H9 (cell line): Measurements from ENCODE around the gene SORCS2. TPM values are rescaled to one million over a fixed set of nuclear protein-coding genes. Genes with fewer than 3 reads are reported as not detected.

Experiments used
- DNase-seq: peaks from one replicate; pipeline ENCODE4 v3.0.0-alpha.2; 2017
- H2AFZ ChIP-seq: one replicate; pipeline ENCODE4 v1.6.1; 2013; ENCODE audit warnings: mild to moderate bottlenecking, low read length, control low read depth, moderate library complexity
- H2AK5ac ChIP-seq: 2 replicates; pipeline ENCODE4 v1.6.1; 2013; ENCODE audit warnings: low read length, control low read depth, mixed read lengths; ENCODE audit not compliant: insufficient read length
- H2BK120ac ChIP-seq: one replicate; pipeline ENCODE4 v1.6.1; 2013; ENCODE audit warnings: low read depth, mild to moderate bottlenecking, low read length, control low read depth, inconsistent platforms; ENCODE audit not compliant: poor library complexity, severe bottlenecking
- H2BK12ac ChIP-seq: 2 replicates; pipeline ENCODE4 v1.6.1; 2013; ENCODE audit warnings: low read length, control low read depth, mixed read lengths, low read depth; ENCODE audit not compliant: insufficient read length
- H2BK15ac ChIP-seq: 2 replicates; pipeline ENCODE4 v1.6.1; 2013; ENCODE audit warnings: low read depth, low read length, control low read depth
- H2BK20ac ChIP-seq: one replicate; pipeline ENCODE4 v1.6.1; 2013; ENCODE audit warnings: low read depth, mild to moderate bottlenecking, low read length, control low read depth, inconsistent platforms; ENCODE audit not compliant: poor library complexity, severe bottlenecking
- H2BK5ac ChIP-seq: 2 replicates; pipeline ENCODE4 v1.6.1; 2013; ENCODE audit warnings: low read length, control low read depth, mixed read lengths; ENCODE audit not compliant: insufficient read length
- H3K14ac ChIP-seq: 2 replicates; pipeline ENCODE4 v1.6.1; 2013; ENCODE audit warnings: low read length, control low read depth; ENCODE audit not compliant: insufficient read depth
- H3K18ac ChIP-seq: 2 replicates; pipeline ENCODE4 v1.6.1; 2013; ENCODE audit warnings: low read depth, mild to moderate bottlenecking, mixed read lengths, low read length, control low read depth; ENCODE audit not compliant: insufficient read length
- H3K23ac ChIP-seq: 2 replicates; pipeline ENCODE4 v1.6.1; 2013; ENCODE audit warnings: low read length, control low read depth, mixed read lengths, low read depth; ENCODE audit not compliant: insufficient read length
- H3K23me2 ChIP-seq: 2 replicates; pipeline ENCODE4 v1.6.1; 2013; ENCODE audit warnings: low read depth, mild to moderate bottlenecking, mixed read lengths, low read length, control low read depth; ENCODE audit not compliant: insufficient read length, poor library complexity, severe bottlenecking
- H3K27ac ChIP-seq: 2 replicates; pipeline ENCODE4 v1.5.1; 2013; ENCODE audit warnings: low read length, control low read depth, mixed read lengths, low read depth; ENCODE audit not compliant: insufficient read length
- H3K27me3 ChIP-seq: 2 replicates; pipeline ENCODE4 v1.6.1; 2013; ENCODE audit warnings: low read length, control low read depth, inconsistent platforms; ENCODE audit not compliant: insufficient read depth
- H3K4ac ChIP-seq: 2 replicates; pipeline ENCODE4 v1.6.1; 2013; ENCODE audit warnings: low read depth, mild to moderate bottlenecking, control low read depth, inconsistent platforms, low read length, moderate library complexity
- H3K4me1 ChIP-seq: 2 replicates; pipeline ENCODE4 v1.6.1; 2013; ENCODE audit warnings: low read length, control low read depth, inconsistent platforms; ENCODE audit not compliant: insufficient read depth
- H3K4me2 ChIP-seq: 2 replicates; pipeline ENCODE4 v1.6.1; 2013; ENCODE audit warnings: low read length, control low read depth, mixed read lengths; ENCODE audit not compliant: insufficient read length, insufficient read depth
- H3K56ac ChIP-seq: 2 replicates; pipeline ENCODE4 v1.6.1; 2013; ENCODE audit warnings: low read depth, mild to moderate bottlenecking, mixed read lengths, low read length, control low read depth; ENCODE audit not compliant: insufficient read length
- H3K79me1 ChIP-seq: 2 replicates; pipeline ENCODE4 v1.6.1; 2013; ENCODE audit warnings: low read depth, mild to moderate bottlenecking, moderate library complexity, low read length, control low read depth, inconsistent platforms; ENCODE audit not compliant: insufficient read depth, poor library complexity, severe bottlenecking
- H3K79me2 ChIP-seq: 2 replicates; pipeline ENCODE4 v1.6.1; 2013; ENCODE audit warnings: low read length, control low read depth, inconsistent platforms; ENCODE audit not compliant: insufficient read depth
- H3K9ac ChIP-seq: 2 replicates; pipeline ENCODE4 v1.6.1; 2013; ENCODE audit warnings: low read length, control low read depth, mixed read lengths; ENCODE audit not compliant: insufficient read length; ENCODE audit errors: extremely low read depth
- H3K9me3 ChIP-seq: one replicate; pipeline ENCODE4 v1.6.1; 2013; ENCODE audit warnings: low read depth, low read length, inconsistent platforms; ENCODE audit not compliant: control insufficient read depth
- H3T11ph ChIP-seq: one replicate; pipeline ENCODE4 v1.6.1; 2013; ENCODE audit warnings: mild to moderate bottlenecking, low read length, control low read depth, inconsistent platforms
- H4K20me1 ChIP-seq: one replicate; pipeline ENCODE4 v1.6.1; 2013; ENCODE audit not compliant: control insufficient read depth, insufficient read length, insufficient read depth
- H4K5ac ChIP-seq: 2 replicates; pipeline ENCODE4 v1.6.1; 2013; ENCODE audit warnings: low read depth, mild to moderate bottlenecking, mixed read lengths, low read length, control low read depth; ENCODE audit not compliant: insufficient read length
- H4K8ac ChIP-seq: replicated peaks from 2 replicates; pipeline ENCODE4 v1.6.1; 2013; ENCODE audit warnings: low read length, control low read depth, mixed read lengths, low read depth; ENCODE audit not compliant: insufficient read length
- H4K91ac ChIP-seq: 2 replicates; pipeline ENCODE4 v1.6.1; 2013; ENCODE audit warnings: low read depth, mild to moderate bottlenecking, moderate library complexity, mixed read lengths, low read length, control low read depth; ENCODE audit not compliant: insufficient read length
- H3K27ac Mint-ChIP-seq, 3 experiments: 2 replicates in 2 of 3; 3 replicates in 1 of 3; pipeline ENCODE4 v1.8.0; 2020 to 2021; ENCODE audit warnings: mixed read lengths in 3 of 3, mild to moderate bottlenecking in 1 of 3, moderate library complexity in 1 of 3
- H3K27me3 Mint-ChIP-seq: 2 replicates; pipeline ENCODE4 v1.8.0; 2021; ENCODE audit warnings: low read depth, mild to moderate bottlenecking, moderate library complexity, mixed read lengths
- H3K36me3 Mint-ChIP-seq, 3 experiments: 2 replicates in 2 of 3; 3 replicates in 1 of 3; pipeline ENCODE4 v1.8.0; 2020 to 2021; ENCODE audit warnings: low read depth in 3 of 3, mixed read lengths in 3 of 3; ENCODE audit not compliant: insufficient read depth in 1 of 3
- H3K4me1 Mint-ChIP-seq, 2 experiments: 2 replicates each; pipeline ENCODE4 v1.8.0; 2020; ENCODE audit warnings: mixed read lengths in 2 of 2
- H3K4me3 Mint-ChIP-seq, 2 experiments: 2 replicates in 1 of 2; 3 replicates in 1 of 2; pipeline ENCODE4 v1.8.0; 2020 to 2021; ENCODE audit warnings: mild to moderate bottlenecking in 2 of 2, mixed read lengths in 2 of 2, moderate library complexity in 1 of 2
- H3K9me3 Mint-ChIP-seq, 2 experiments: 2 replicates in 1 of 2; 3 replicates in 1 of 2; pipeline ENCODE4 v1.8.0; 2020; ENCODE audit warnings: mild to moderate bottlenecking in 2 of 2, mixed read lengths in 2 of 2, moderate library complexity in 1 of 2
- CTCF ChIP-seq: fragments of 200-600 bp; sonication (generic); conservative IDR thresholded peaks from 3 replicates; pipeline ENCODE4 v1.8.0; 2021; ENCODE audit warnings: antibody characterized with exemption, mild to moderate bottlenecking
- WGBS: extraction: QIAGEN DNeasy Blood & Tissue Kit; methylation state at CpG from one replicate; pipeline ENCODE4 v1.1.7; 2013; ENCODE audit warnings: missing lambda C conversion rate, low lambda C conversion rate, mixed read lengths; ENCODE audit not compliant: insufficient read length; ENCODE audit errors: extremely low coverage; 5-methylcytosine and 5-hydroxymethylcytosine counted together
- total RNA-seq: library from RNA; stranded (reverse); gene quantifications from 2 replicates; pipeline ENCODE4 v1.2.1, GENCODE V29; 2021

Gene SORCS2
- total RNA-seq, 1 experiment from 2014 or later: 0.57 TPM

GRCh38 chr4:7530082-7530481, 337.7 kb downstream of the SORCS2 start:
- H3K36me3 Mint-ChIP-seq: peaks cover 0 to 2% (median 0%) of the 10 kb centered on the region in 3 experiments; a peak in 2 of 7 replicates
- Histone ChIP-seq H4K91ac (no peak overlapping the region), H3K27ac (no peak overlapping the region), H4K20me1 (no peaks in the 10 kb centered on the region), H2BK5ac (no peak overlapping the region), H2BK12ac (no peak overlapping the region), H2BK15ac (no peak overlapping the region), H3K9ac (no peak overlapping the region), H3K79me1 (no peaks in the 10 kb centered on the region), H3K4ac (no peak overlapping the region), H3K23ac (no peak overlapping the region), H3K4me2 (no peak overlapping the region), H3K18ac (no peak overlapping the region), H2BK120ac (no peak overlapping the region), H3K4me1 (peaks cover 4% of the 10 kb centered on the region; the same call in 1 of the 2 replicates), H3K79me2 (no peaks in the 10 kb centered on the region), H3K14ac (no peak overlapping the region), H2AFZ (no peak overlapping the region), H3K23me2 (no peaks in the 10 kb centered on the region), H4K5ac (no peak overlapping the region), H3K27me3 (no peaks in the 10 kb centered on the region), H4K8ac (no peak overlapping the region), H3K9me3 (no peaks in the 10 kb centered on the region), H3T11ph (no peak overlapping the region), H3K56ac (no peak overlapping the region), H2BK20ac (no peak overlapping the region), H2AK5ac (no peak overlapping the region)
- peaks cover 38 to 50% of the 10 kb centered on the region in 2 experiments for H3K4me1 Mint-ChIP-seq
- no CpG with 5 or more reads among the region's 7 CpGs for WGBS
- no peak overlapping the region for H3K4me3 Mint-ChIP-seq
- peaks cover 3 to 7% of the 10 kb centered on the region in 2 experiments; a peak in 4 of 5 replicates for H3K9me3 Mint-ChIP-seq
- H3K27ac Mint-ChIP-seq: peak overlapping the region in 2 of 3 experiments; percentile 77 to 83; a peak in 2 of 7 replicates
- no peak for TF ChIP-seq CTCF
- no peak for DNase-seq
- peaks cover 3% of the 10 kb centered on the region for H3K27me3 Mint-ChIP-seq
